SK-N-MC (cell line): ENCODE data around the gene ARHGAP23.

Source experiments
- EZH2 ChIP-seq: fragments of 200-600 bp; sonication (generic); IDR thresholded peaks from one replicate; pipeline ENCODE4 v1.6.1; 2017; ENCODE audit warnings: antibody characterized with exemption
- FOXP2 ChIP-seq: optimal IDR thresholded peaks from 2 replicates; pipeline ENCODE3; 2011; ENCODE audit warnings: mild to moderate bottlenecking, moderate library complexity; ENCODE audit not compliant: insufficient read depth; ENCODE audit errors: extremely low read length, control extremely low read depth
- POLR2AphosphoS5 ChIP-seq: IDR thresholded peaks from 2 replicates; pipeline ENCODE4 v1.6.1; 2012; ENCODE audit warnings: mild to moderate bottlenecking, low read depth, low read length, borderline replicate concordance

DNA sequence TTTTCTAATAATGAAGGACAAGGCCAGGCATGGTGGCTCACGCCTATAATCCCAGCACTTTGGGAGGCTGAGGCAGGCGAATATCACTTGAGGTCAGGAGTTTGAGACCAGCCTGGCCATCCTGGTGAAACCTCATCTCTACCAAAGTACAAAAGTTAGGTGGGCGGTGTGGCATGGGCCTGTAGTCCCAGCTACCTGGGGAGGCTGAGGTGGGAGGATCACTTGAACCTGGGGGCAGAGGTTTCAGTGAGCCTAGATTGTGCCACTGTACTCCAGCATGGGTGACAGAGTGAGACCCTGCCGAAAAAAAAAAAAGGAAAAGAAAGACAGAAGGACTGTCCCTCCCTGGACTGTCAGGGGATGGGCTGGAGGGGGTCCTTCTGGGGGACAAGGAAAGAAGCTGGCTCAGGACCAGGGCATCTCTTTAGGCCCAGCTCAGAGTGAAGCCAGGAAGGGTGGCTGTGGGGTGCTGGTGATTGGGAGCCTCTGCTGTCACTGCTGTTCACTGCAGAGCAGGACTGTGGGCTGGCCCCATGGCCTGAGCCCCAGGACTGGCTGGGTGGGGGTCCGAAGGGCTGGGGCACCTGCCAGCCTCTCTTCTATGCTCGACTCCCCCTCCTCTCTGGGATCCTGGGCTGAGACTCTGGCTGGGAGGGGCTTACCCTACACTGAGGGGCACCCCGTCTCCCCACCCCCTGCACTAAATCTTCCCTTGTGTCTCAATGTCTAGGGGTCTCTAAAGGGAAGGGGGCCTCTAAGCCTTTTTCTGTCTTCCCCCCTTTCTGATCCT lies 909 bp upstream of the ARHGAP23 start:
- TF ChIP-seq POLR2AphosphoS5 (no peak), EZH2 (no peak), FOXP2 (no peak)
